Pulmonary artery endothelial cell (primary cell): ENCODE data around the gene CENPS. TPM values are rescaled to one million over a fixed set of nuclear protein-coding genes. Genes with fewer than 3 reads are reported as not detected.
"Not testable (repeated sequence)": the region's sequence is repeated elsewhere in the genome, so short reads cannot be mapped to it uniquely, and the experiment has no call there.

ENCODE experiments used
- DNase-seq: peaks from one replicate; pipeline ENCODE4 v3.0.0-alpha.2; 2011; ENCODE audit warnings: low read depth, low spot score
- total RNA-seq: library from RNA; depleted of rRNA; stranded (reverse); fragments of >200 nt; gene quantifications from 2 replicates; pipeline ENCODE4 v1.2.3, GENCODE V29; 2014

Gene CENPS
- 11.1 and 13.8 TPM in 2 replicates for total RNA-seq

DNA sequence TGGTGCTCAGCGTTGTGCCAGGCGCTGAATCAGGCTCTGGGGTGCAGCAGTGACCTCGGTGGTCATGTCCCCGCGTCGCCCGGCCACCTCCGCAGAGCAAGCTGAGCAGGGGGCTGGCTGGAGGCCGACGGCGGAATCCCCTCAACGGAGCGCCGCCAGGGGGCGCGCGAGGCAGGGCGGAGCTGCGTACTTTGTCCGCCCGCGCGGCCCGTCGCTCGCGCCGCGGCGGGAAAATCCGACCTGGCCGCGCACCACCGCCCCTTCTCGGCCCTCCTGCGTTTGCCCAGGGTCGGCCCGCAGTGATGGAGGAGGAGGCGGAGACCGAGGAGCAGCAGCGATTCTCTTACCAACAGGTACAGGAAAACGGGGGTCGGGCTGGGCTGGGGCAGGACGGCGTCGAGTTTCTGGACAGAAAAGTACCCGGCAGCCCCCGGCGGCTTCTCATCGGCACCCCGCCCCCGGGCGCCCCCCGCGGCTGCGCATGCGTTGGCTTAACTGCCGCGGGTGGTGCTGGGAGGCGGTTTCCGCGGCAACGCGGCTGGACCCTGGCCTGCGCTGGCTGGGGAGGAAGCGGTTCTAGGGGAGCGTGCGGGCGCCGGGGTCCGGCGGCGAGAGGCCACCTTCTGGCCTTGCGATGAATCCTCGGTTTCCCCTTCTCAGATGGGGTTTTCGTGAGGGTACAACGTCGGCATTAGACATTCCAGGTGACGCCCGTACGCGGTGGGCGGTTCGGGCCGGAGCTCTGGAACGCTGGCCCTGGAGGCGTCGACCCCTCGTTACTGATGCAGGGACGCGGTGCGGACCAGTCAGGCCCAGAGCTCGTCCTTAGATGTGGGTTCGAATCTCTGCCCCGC, at the start of gene CENPS:
Gene CENPS, plus strand, starts transcription at position 218 of the 854 bp plus-strand sequence. Its CDS starts 85 bp downstream, at position 303.
- DNase-seq = peak; percentile 32

DNA sequence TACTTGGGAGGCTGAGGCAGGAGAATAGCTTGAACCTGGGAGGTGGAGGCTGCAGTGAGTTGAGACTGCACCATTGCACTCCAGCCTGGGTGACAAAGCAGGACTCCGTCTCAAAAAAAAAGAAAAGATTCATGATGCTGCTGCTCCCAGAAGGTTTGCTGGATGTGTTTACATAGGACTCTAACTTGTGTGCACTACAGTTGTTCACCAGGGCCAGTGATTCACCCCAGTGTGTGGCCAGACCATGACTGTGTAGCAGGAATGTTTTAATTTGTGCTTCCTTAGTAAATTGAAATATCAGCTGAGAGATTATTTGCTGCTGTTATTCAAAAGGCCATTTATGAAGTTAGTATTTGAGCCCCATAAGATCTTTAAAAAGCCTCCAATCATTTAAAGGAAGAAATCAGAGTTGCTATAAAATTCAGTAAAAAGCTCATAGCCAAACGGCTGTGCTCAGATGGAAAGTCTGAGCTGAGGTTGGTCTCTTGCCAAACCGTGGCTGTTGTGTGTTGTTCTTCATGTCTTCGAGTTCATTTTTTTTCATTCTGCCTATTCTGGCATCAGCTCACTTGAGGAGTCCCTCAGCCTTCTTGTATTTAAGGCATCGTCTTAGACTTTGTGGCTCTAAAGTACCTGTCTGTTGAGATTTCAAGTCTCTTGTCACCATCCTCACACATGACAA, 49.5 kb upstream of the CENPS start:
- DNase-seq = peak; percentile 40

DNA sequence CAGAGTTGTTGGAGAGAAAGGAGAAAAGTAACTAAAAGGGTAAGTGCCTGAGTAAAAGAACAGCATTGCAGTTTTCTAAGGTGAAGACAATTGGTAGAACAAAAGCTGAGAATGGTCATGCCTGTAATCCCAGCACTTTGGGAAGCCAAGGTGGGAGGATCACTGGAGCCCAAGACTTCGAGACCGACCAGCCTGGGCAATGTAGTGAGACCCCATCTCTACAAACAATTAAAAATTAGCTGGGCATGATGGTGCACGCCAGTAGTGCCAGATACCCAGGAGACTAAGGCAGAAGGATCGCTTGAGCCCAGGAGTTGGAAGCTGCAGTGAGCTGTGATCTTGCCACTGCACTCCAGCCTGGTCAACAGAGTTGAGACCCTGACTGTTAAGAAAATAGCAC, 46.6 kb upstream of the CENPS start:
- DNase-seq = no peak

DNA sequence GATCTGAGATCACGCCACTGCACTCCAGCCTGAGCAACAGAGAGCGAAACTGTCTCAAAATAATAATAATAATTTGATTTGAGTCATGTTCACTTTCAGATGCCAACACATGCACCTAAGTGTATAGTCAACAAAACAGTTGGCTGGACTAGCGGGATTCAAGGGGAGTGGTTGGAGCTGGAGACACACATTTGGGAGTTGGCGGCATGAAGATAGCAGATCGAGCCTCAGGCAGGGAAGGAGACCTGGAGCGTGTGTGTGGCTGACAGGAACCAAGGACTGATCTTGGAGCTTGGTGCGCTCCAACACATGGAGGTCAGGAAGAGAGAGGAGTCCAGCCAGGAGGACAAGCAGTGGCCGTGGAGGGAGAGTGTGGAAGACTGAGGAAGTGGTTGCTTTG, 46.0 kb upstream of the CENPS start:
- DNase-seq = no peak

DNA sequence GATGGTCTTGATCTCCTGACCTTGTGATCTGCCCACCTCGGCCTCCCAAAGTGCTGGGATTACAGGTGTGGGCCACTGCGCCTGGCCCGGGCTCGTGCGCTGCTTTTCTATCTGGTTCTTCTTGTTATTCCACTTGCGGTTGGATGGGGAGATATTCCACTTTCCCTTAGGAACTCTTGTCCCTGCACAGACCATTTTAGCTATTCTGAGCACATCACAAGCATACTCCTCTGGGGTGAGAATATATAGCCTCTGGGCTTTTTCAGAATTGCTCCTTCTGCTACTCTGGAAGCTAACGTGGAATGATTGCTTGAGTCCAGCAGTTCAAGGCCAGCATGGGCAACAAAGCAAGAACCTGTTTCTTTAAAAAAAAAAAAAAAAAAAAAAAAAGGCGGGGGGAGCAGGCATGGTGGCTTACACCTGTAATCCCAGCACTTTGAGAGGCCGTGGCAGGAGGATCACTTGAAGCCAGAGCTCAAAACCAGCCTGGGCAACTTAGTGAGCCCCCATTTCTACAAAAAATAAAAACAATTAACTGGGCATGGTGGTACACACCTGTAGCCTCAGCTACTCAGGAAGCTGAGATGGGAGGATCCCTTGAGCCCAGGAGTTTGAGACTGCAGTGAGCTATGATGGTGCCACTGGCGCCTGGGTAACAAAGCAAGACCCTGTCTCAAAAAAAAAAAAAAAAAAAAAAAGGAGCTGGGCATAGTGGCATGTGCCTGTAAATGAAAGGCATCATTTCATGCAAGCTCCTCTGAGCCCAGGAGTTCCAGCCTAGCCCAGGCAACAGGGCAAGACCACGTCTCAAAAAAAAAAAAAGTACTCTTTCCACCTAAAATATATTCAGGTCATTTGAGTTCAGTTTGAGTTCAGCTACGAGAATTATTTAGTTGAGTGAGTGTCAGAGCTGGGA, 43.2 kb upstream of the CENPS start:
- no peak for DNase-seq

DNA sequence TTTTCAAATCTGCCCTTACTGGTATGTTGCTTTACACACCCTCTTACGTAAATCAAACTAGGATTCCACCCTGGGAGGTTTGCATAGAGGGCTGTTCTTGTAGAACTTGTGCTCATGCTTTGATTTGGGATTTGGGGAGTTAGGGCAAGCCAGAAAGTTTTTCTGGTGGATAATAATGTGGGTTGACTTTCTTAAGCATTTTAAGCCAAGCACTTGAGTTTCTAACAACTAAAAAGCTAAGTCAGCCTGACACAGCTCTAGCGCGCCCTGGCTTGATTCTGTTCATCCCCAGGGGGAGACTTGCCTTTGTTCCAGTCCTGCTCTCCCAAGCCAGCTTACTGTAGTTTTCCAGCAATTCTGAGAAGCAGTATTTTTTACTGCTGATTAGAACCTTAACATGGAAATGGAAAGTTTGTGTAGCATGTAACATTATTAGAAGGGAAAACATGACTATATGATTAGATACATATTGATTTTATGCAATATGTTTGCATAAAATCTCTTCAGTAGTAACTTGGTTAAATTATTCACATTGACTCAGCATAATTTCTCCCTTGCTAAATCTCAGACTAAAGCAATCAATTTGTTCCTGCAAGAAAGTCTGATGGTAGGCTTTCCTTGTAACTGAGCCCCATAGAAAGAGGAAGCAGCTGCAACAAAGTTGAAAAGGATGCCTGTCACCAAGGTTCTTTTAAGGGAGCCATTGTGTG, 42.4 kb upstream of the CENPS start:
- peak; percentile 36 for DNase-seq

DNA sequence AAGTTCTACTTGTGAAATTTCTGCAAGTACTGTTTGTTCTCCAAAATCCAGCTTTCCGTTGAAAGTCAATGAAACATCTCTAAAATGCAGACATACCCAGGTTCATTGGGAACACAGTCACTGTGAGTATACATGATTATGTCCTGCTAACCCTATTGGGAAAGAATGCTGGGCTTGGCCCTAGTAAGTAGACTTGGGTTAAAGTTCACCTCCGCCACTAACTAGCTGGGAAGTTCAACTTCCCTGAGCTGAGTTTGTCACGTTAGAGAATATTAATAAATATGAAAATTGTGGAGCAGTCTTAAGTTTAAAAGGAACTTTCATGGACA, 41.9 kb upstream of the CENPS start:
- DNase-seq = no peak

DNA sequence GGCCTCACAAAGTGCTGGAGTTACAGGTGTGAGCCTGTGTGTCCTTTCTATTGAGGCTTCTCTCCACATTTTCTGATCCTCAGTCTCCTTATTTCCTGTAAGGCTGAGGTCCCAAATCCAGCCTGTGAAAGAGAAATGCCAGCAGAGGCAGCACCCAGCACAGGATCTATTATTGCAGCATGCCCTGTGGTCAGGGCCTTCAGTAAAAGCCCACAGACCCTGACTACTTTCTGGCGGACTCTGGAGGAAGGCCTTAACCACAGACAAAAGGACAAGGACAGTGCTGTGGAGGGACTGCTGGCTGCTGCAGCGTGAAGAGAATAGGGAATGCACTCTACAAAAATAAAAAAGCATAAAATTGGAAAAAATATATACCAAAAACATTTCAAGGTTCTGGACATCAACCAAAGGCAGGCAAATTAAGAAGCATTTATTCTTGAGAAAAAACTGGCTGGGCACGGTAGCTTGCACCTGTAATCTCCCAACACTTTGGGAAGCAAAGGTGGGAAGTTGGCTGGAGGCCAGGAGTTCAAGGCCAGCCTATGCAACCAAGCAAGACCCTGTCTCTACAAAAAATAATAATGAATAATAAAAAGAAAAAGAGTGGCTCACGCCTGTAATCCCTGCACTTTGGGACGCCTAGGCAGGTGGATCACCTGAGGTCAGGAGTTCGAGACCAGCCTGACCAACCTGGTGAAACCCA, 40.8 kb upstream of the CENPS start:
- DNase-seq = no peak

DNA sequence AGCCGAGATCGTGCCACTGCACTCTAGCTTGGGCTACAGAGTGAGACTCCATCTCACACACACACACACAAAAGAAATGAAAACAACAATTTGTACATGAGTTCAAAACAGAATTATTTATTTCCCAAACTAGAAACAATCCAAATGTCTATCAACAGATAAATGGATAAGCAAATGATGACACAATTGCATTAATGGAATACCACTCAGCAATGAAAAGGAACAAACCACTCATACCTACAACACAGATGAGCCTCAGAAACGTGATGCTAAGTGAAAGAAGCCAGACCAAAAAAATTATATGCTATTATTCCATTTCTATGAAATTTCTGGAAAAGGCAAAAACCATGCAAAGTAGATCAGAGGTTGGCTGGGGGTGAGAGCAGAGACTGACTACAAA, 33.4 kb upstream of the CENPS start:
- DNase-seq = no peak

DNA sequence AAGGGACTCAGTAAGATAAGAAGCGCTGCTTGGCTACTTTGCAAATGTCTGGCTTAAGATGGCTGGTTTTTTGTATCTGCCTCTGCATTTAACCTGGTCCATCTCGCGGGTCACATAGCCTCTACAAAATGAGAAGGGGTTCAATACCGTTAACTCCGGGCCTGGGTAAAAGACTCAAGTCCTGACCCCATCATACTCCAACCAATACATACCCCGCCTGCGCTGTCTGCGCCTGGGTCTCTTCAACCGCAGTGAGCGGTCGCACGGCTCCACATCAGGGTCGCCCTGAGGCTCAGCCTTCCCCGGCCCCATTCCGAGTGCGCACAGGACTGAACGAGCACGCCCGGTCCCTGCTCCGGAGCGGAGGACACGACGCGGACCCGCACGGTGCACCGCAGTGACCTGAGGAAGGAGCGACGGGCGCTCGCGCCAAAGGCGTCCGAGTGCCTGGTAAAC, 31.9 kb upstream of the CENPS start:
- no peak for DNase-seq

DNA sequence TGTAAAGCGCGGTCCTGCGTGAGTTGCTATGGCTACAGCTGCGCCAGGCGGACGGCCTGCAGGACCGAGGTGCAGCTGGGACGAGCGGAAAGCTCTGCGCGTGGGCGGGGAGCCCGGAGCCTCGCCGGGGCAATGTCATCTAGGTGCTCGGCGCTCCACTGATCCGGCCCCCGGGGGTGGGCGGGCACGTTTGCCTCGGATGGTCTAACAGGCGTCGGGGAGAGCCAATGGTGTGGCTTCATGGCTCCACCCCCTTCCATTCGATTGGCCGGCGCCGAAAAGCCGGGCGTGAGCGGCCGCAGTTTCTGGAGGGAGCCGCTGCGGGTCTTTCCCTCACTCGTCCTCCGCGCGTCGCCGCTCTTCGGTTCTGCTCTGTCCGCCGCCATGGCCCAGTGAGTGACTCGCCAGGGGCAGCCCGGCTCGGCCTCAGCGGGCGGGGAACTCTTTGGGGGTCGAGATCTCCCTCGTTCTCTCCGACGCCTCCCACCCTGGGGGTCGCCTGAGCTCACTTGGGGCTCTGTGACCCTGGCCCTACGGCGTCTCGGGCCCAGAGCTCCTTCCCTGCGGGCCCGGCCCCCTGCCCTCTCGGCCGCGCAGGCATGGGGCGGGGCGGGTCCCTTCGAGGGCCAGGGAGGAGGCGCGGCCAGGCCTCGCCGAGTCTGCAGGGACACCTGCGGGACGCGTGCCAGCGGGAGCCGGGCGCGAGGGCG, 31.3 kb upstream of the CENPS start, which contains the start of gene PGD:
Gene PGD, plus strand, starts transcription at position 331 of the 710 bp plus-strand sequence. Its CDS starts 54 bp downstream, at position 385.
- DNase-seq = peak; percentile 94

DNA sequence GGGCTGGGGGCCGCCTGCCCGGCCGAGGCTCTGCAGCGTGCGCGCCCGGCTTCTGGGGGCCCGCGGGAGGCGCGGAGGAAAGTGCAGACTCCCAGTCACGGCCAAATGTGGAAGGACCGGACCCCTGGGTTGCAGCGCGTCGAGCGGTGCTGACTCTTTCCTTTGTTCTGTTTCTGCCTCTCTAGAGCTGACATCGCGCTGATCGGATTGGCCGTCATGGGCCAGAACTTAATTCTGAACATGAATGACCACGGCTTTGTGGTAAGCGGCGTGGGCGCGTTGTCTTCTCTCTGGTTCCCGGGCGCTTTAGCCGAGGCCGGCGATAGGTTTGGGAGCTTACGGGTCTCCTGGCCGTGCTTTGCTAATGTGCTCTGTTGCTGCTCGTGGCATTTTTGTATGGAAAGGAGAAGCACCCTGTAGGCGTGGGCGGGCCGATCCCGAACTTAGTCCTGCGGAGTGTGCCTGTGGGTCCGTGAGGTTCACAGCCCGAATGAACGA, 30.7 kb upstream of the CENPS start:
- no peak for DNase-seq

DNA sequence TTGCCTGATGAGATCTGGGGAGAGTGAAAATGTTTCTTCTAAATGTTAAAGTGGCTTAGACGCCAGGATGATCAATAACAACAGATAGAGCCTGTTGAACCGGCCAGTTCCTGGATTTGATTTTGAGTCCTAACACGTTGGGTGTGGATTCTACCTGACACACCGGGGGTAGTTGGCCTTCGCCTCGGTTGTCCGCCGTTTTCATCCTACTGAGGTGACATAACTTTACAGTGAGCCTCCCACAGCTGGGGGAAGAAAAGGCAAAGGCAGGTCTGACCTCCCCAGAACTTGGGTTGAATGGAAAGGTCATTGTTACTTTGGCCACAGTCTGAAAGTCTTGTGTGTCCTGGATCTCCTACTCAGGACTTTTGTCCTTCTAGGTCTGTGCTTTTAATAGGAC, 30.2 kb upstream of the CENPS start:
- DNase-seq = no peak

DNA sequence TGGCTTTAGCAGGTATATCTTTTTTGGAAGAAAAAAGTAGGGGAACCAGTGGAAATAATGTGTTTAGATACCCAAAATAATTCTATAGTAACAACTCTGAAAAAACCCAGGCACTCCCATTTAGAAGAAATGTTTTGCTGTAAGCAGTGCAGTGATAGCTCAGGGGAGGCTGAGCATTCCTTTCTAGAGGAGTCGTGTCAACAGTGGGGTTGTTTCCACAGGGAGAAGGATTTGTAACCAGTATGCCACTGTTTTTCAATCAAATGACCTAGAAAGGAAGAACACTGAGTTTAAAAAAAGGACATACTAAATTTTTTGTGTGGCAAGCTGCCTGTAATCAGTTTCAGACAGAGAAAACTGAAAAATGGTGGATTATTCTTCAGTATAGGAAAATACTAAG, 29.0 kb upstream of the CENPS start:
- DNase-seq = no peak

DNA sequence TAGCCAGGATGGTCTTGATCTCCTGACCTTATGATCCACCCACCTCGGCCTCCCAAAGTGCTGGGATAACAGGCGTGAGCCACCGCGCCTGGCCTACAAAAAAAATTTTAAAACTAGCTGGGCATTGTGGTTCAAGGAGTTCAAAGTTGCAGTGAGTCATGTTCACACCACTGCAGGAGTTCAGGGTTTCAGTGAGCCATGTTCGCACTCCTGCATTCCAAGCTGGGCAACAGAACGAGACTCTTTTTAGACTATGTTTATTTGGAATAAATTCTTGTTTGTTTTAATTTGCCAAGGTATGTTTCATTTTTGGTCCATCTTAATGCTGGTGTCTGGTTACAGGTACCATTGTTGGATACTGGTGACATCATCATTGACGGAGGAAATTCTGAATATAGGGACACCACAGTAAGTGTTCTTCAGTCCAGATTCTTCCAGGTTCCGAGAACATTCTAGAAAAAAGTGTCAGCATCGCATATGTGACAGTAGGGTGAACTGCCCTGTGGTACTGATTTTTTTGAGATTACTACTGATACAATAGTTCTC, 27.4 kb upstream of the CENPS start:
- no peak for DNase-seq

DNA sequence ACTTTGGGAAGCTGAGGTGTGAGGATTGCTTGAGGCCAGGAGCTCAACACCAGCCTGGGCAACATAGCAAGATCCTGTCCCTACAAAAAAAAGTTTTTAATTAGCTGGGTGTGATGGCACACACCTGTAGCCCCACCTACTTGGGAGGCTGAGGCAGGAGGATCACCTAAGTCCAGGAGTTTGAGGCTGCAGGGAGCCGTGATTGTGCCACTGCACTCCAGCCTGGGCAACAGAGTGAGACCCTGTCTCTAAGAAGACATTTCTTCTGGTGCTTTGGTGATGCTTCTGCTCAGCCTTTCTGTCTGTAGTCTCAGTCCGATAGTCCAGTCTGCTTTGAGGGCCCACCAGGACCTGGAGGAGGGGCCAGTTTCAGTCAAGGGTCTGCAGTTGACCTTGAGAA, 23.0 kb upstream of the CENPS start:
- no peak for DNase-seq

DNA sequence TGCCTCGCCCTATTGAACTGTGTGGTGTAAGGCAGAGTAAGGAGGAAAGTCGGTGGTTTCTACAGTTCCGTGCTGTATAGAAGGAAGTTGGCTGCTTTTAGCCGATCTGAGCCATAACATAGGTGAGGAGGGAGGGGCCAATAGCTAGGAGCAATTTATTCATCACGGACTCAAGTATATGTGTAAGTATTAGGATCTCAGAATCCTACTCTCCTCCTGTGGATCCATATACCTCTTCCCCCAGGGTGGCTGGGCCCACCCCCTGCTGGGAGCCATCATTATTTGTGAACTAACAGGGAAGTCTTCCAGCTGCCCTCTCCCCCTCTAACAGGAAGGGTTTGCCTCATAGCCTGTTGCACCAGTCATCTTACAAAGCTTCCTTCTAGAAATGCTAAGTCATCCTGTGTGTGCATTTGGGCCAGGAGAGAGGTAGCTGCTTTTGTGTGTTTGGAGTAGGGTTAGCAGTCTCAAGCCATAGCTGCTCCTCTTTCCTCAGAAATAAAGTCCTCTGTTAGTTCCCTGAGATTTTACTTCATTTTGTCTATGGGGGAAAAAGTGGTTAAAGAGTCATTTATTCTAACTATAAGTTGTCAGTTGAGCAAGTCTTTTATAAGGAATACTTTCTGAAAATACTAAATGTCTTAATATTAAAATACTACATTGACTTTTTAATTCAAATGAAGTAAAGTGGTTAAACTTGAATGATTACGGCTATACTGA, 14.9 kb upstream of the CENPS start:
- DNase-seq = peak; percentile 90

DNA sequence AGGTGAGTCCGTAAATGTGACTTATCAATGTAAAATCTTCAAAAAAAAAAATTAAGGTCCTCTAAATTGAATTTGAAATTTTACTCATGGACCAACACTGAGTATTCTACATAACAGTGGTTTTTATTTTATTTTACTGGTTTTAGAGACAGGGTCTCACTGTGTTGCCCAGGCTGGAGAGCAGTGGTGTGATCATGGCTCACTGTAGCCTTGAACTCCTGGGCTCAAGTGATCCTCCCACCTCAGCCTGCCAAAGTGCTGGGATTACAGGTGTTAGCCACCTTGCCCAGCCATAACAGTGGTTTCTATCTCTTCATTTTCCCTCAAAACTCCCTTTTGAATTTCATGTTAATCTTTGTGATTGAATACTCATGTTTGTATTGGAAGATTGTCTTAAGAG, 14.3 kb upstream of the CENPS start:
- DNase-seq = not testable (repeated sequence)

DNA sequence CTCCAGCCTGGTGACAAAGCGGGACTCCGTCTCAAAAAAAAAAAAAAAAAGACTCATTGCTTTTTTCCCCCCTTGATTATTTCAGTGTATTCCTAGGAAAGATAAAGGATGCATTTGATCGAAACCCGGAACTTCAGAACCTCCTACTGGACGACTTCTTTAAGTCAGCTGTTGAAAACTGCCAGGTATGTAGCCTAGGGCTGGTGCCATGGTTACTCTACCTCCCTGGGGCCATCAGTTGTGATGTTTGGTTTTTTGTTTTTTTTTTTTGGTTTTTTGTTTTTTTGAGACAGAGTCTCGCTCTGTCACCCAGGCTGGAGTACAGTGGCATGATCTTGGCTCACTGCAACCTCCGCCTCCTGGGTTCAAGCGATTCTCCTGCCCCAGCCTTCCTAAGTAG, 11.5 kb upstream of the CENPS start:
- DNase-seq = not testable (repeated sequence)
